H1 (cell line): ENCODE data around the gene PRIMA1. TPM values are rescaled to one million over a fixed set of nuclear protein-coding genes. Genes with fewer than 3 reads are reported as not detected.

Source experiments
- CTCF ChIA-PET: fragments of 300-600 bp; sonication (Branson Sonifier 250); formaldehyde crosslinking; loops from one replicate; lab custom pipeline; 2021; ENCODE audit not compliant: partially characterized antibody; lab: Charles Lee
- POLR2A ChIA-PET: fragments of 300-600 bp; sonication (Branson Sonifier 250); formaldehyde crosslinking; loops from one replicate; lab custom pipeline; 2021; ENCODE audit warnings: inconsistent platforms; ENCODE audit not compliant: partially characterized antibody; lab: Charles Lee
- DNase-seq, 2 experiments: peaks; one replicate each; pipeline versions ENCODE4 v3.0.0 to v3.0.0-alpha.2; 2010 to 2022; ENCODE audit warnings: low spot score in 2 of 2, low read depth in 1 of 2, mixed read lengths in 1 of 2
- FAIRE-seq: peaks from 2 replicates; lab custom pipeline; 2011; peaks lifted over from hg19 to GRCh38; lab: Jason Lieb, UNC
- H2AFZ ChIP-seq: 2 replicates; pipeline ENCODE4 v1.8.1; 2012; ENCODE audit warnings: low read length, inconsistent platforms
- H2AK5ac ChIP-seq: 2 replicates; pipeline ENCODE4 v1.6.1; 2013; ENCODE audit warnings: low read depth, low read length
- H2BK120ac ChIP-seq: replicated peaks from 2 replicates; pipeline ENCODE3; 2013; ENCODE audit warnings: low read depth, low read length, inconsistent platforms
- H2BK12ac ChIP-seq: 2 replicates; pipeline ENCODE4 v1.6.1; 2013; ENCODE audit warnings: low read depth, low read length
- H2BK15ac ChIP-seq: 2 replicates; pipeline ENCODE4 v1.6.1; 2013; ENCODE audit warnings: low read length
- H2BK20ac ChIP-seq: 2 replicates; pipeline ENCODE4 v1.6.1; 2013; ENCODE audit warnings: low read length
- H2BK5ac ChIP-seq: 2 replicates; pipeline ENCODE4 v1.6.1; 2013; ENCODE audit warnings: low read depth, low read length
- H3K14ac ChIP-seq: 2 replicates; pipeline ENCODE4 v1.6.1; 2013; ENCODE audit warnings: inconsistent platforms; ENCODE audit not compliant: insufficient read length
- H3K18ac ChIP-seq: 2 replicates; pipeline ENCODE4 v1.6.1; 2013; ENCODE audit warnings: low read length; ENCODE audit errors: extremely low read depth
- H3K23ac ChIP-seq: 2 replicates; pipeline ENCODE4 v1.6.1; 2013; ENCODE audit warnings: inconsistent platforms; ENCODE audit not compliant: insufficient read length
- H3K23me2 ChIP-seq: 2 replicates; pipeline ENCODE4 v1.6.1; 2013; ENCODE audit warnings: low read depth, low read length
- H3K27ac ChIP-seq: 2 replicates; pipeline ENCODE4 v1.6.1; 2011; ENCODE audit warnings: low read depth, low read length, inconsistent platforms
- H3K27me3 ChIP-seq, 4 experiments: replicated peaks in 1 of 4; 1 replicate in 1 of 4; 2 replicates in 3 of 4; pipeline versions ENCODE4 v1.6.1 to v1.8.1; 2011 to 2013; ENCODE audit warnings: low read length in 3 of 4, mild to moderate bottlenecking in 3 of 4, inconsistent platforms in 2 of 4, mixed read lengths in 2 of 4, moderate library complexity in 1 of 4; ENCODE audit not compliant: control insufficient read depth in 3 of 4, insufficient read depth in 3 of 4; ENCODE audit errors: extremely low read depth in 1 of 4
- H3K36me3 ChIP-seq, 4 experiments: 2 replicates each; pipeline versions ENCODE4 v1.6.1 to v1.8.1; 2011 to 2013; ENCODE audit warnings: mild to moderate bottlenecking in 4 of 4, low read length in 3 of 4, moderate library complexity in 2 of 4, control low read depth in 1 of 4, inconsistent platforms in 1 of 4; ENCODE audit not compliant: insufficient read depth in 4 of 4, control insufficient read depth in 2 of 4
- H3K4ac ChIP-seq: replicated peaks from 2 replicates; pipeline ENCODE3; 2013; ENCODE audit warnings: low read length, low read depth, mixed read lengths, inconsistent platforms; ENCODE audit not compliant: insufficient read length
- H3K4me1 ChIP-seq, 4 experiments: replicated peaks in 1 of 4; 1 replicate in 1 of 4; 2 replicates in 3 of 4; pipeline versions ENCODE4 v1.6.1 to v1.8.1; 2011 to 2013; ENCODE audit warnings: low read length in 3 of 4, inconsistent platforms in 2 of 4, mixed read lengths in 1 of 4; ENCODE audit not compliant: insufficient read depth in 4 of 4, control insufficient read depth in 3 of 4
- H3K4me2 ChIP-seq, 2 experiments: 2 replicates each; pipeline versions ENCODE4 v1.6.1 to v1.8.1; 2011 to 2013; ENCODE audit warnings: low read depth in 2 of 2, low read length in 2 of 2, control low read depth in 1 of 2, inconsistent platforms in 1 of 2, mild to moderate bottlenecking in 1 of 2; ENCODE audit not compliant: insufficient read depth in 1 of 2
- H3K4me3 ChIP-seq, 4 experiments: fragments of 200-600, 300-600 bp in 1 of 4; sonication (generic), shearing (Covaris generic), sonication (Bioruptor Twin) in 1 of 4; 2 replicates each; pipeline versions ENCODE4 v1.5.1 to v1.8.1; 2011 to 2016; ENCODE audit warnings: low read length in 4 of 4, low read depth in 3 of 4, control low read depth in 2 of 4, inconsistent platforms in 2 of 4, mild to moderate bottlenecking in 2 of 4, mixed read lengths in 1 of 4, moderate library complexity in 1 of 4; ENCODE audit not compliant: insufficient read depth in 2 of 4; ENCODE audit errors: extremely low read depth in 1 of 4
- H3K56ac ChIP-seq: replicated peaks from 2 replicates; pipeline ENCODE3; 2013; ENCODE audit warnings: low read depth, mild to moderate bottlenecking, mixed read lengths, low read length, inconsistent platforms; ENCODE audit not compliant: insufficient read length
- H3K79me1 ChIP-seq: 2 replicates; pipeline ENCODE4 v1.6.1; 2013; ENCODE audit warnings: low read depth, low read length, control low read depth
- H3K79me2 ChIP-seq, 2 experiments: 2 replicates each; pipeline versions ENCODE4 v1.6.1 to v1.8.1; 2012 to 2013; ENCODE audit warnings: low read length in 2 of 2, mild to moderate bottlenecking in 2 of 2, inconsistent platforms in 1 of 2; ENCODE audit not compliant: insufficient read depth in 2 of 2, control insufficient read depth in 1 of 2
- H3K9ac ChIP-seq, 4 experiments: replicated peaks in 1 of 4; 1 replicate in 1 of 4; 2 replicates in 3 of 4; pipeline versions ENCODE4 v1.6.1 to v1.8.1; 2011 to 2013; ENCODE audit warnings: low read depth in 3 of 4, low read length in 3 of 4, control low read depth in 2 of 4, mild to moderate bottlenecking in 2 of 4, moderate library complexity in 2 of 4, inconsistent platforms in 1 of 4; ENCODE audit errors: extremely low read depth in 1 of 4
- H3K9me3 ChIP-seq, 2 experiments: 2 replicates each; pipeline versions ENCODE4 v1.6.1 to v1.8.1; 2012 to 2013; ENCODE audit warnings: mild to moderate bottlenecking in 2 of 2, moderate library complexity in 2 of 2, control low read depth in 1 of 2, inconsistent platforms in 1 of 2, low read depth in 1 of 2, low read length in 1 of 2, mixed read lengths in 1 of 2; ENCODE audit not compliant: insufficient read depth in 2 of 2
- H4K20me1 ChIP-seq, 2 experiments: replicated peaks in 1 of 2; 2 replicates each; pipeline versions ENCODE3 to v1.8.1; 2011 to 2013; ENCODE audit warnings: inconsistent platforms in 2 of 2, low read length in 2 of 2, mild to moderate bottlenecking in 1 of 2; ENCODE audit not compliant: insufficient read depth in 2 of 2, control insufficient read depth in 1 of 2
- H4K5ac ChIP-seq: 2 replicates; pipeline ENCODE4 v1.6.1; 2013; ENCODE audit warnings: low read length, low read depth, mixed read lengths, inconsistent platforms; ENCODE audit not compliant: insufficient read length
- H4K8ac ChIP-seq: 2 replicates; pipeline ENCODE4 v1.8.0; 2013; ENCODE audit warnings: mild to moderate bottlenecking, moderate library complexity, low read length, inconsistent platforms; ENCODE audit not compliant: insufficient read depth; ENCODE audit errors: extremely low read depth
- H4K91ac ChIP-seq: replicated peaks from 2 replicates; pipeline ENCODE3; 2013; ENCODE audit warnings: low read length, mixed read lengths, inconsistent platforms; ENCODE audit not compliant: insufficient read length
- GABPA ChIP-seq: IDR thresholded peaks from 2 replicates; pipeline ENCODE4 v1.6.1; 2011; ENCODE audit warnings: mild to moderate bottlenecking, low read length, moderate library complexity, borderline replicate concordance; ENCODE audit not compliant: insufficient read depth
- HDAC2 ChIP-seq, 2 experiments: fragments of 300-600 bp in 1 of 2; sonication (generic) in 1 of 2; IDR thresholded peaks; 2 replicates each; pipeline ENCODE4 v1.6.1; 2011 to 2012; ENCODE audit warnings: low read depth in 2 of 2, low read length in 2 of 2, mild to moderate bottlenecking in 2 of 2, moderate library complexity in 2 of 2, borderline replicate concordance in 1 of 2, inconsistent platforms in 1 of 2
- JUND ChIP-seq: IDR thresholded peaks from 2 replicates; pipeline ENCODE4 v1.6.1; 2011; ENCODE audit warnings: mild to moderate bottlenecking, improper control_type of control experiment, low read length
- MAFK ChIP-seq: IDR thresholded peaks from 2 replicates; pipeline ENCODE4 v1.6.1; 2012; ENCODE audit warnings: low read depth, mild to moderate bottlenecking, improper control_type of control experiment, low read length
- NANOG ChIP-seq: IDR thresholded peaks from 2 replicates; pipeline ENCODE4 v1.6.1; 2011; ENCODE audit warnings: low read length, low read depth, mild to moderate bottlenecking, inconsistent platforms; ENCODE audit not compliant: insufficient read depth, poor library complexity, severe bottlenecking
- RFX5 ChIP-seq: IDR thresholded peaks from 2 replicates; pipeline ENCODE4 v1.6.1; 2011; ENCODE audit warnings: low read depth, low read length, improper control_type of control experiment, borderline replicate concordance
- SAP30 ChIP-seq: fragments of 300-600 bp; sonication (generic); IDR thresholded peaks from 2 replicates; pipeline ENCODE4 v1.7.1; 2012; ENCODE audit warnings: low read length, moderate library complexity, mild to moderate bottlenecking, inconsistent platforms; ENCODE audit not compliant: insufficient read depth, insufficient replicate concordance
- SIX5 ChIP-seq: IDR thresholded peaks from 2 replicates; pipeline ENCODE4 v1.6.1; 2011; ENCODE audit warnings: mild to moderate bottlenecking, low read depth, low read length
- TAF1 ChIP-seq: IDR thresholded peaks from 2 replicates; pipeline ENCODE4 v1.6.1; 2011; ENCODE audit warnings: mild to moderate bottlenecking, low read depth, low read length
- WGBS, 2 experiments: shearing (Covaris generic) in 1 of 2; methylation state at CpG; one replicate each; pipeline versions ENCODE4 v1.1.6 to v1.1.7; 2013 to 2015; ENCODE audit warnings: low lambda C conversion rate in 2 of 2, mixed read lengths in 2 of 2, inconsistent platforms in 1 of 2, low coverage in 1 of 2, missing lambda C conversion rate in 1 of 2; ENCODE audit not compliant: insufficient replicate concordance in 2 of 2, insufficient coverage in 1 of 2, insufficient read length in 1 of 2; ENCODE audit errors: extremely low coverage in 1 of 2, missing lambda C conversion rate in 1 of 2; 5-methylcytosine and 5-hydroxymethylcytosine counted together
- polyA plus RNA-seq, 7 experiments: library from polyadenylated mRNA; depleted of rRNA in 3 of 7; stranded (reverse) in 5 of 7; unstranded in 2 of 7; fragments of >200 nt in 5 of 7; fragments of 200-250 nt in 2 of 7; gene quantifications; 1 replicate in 5 of 7; 2 replicates in 1 of 7; 4 replicates in 1 of 7; pipeline versions ENCODE4 v1.2.1 to v1.2.3, GENCODE V29; 2011 to 2013; ENCODE audit warnings: missing spikeins in 2 of 7, mixed read lengths in 2 of 7
- total RNA-seq: library from RNA; stranded (reverse); fragmentation: NEBNext Ultra II Directional; extraction: Animal tissue kit (Norgen Biotek cat#: 25700); gene quantifications from 2 replicates; pipeline ENCODE4 v1.2.1, GENCODE V29; 2021

Gene PRIMA1
- total and polyA plus RNA-seq, 2 of the 8 experiments (the other 6 are each of a cell fraction or from before 2014, with no cell fraction given) = 2.8 to 4.5 TPM

DNA sequence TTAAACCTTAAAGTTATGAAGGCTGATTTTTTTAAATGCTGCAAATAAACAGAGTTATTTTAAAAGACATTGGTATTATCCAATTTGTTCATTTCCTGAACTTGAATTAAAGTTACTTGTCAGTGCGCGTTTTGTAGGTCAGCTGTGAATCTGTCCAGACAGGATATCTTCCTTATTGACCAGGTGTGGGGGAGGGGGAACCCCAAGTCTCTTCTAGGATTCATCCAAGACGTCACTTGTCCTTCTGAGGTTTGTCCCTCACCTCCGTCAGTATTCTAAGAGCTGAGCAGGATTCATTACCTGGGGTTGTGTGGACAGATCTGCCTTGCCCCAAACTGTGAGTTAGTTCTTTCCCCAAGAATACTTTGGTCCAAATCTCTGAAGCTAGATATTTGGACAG lies 8.8 kb upstream of the PRIMA1 start:
- no peak overlapping the region for H2AFZ ChIP-seq
- H3K4me1 ChIP-seq = no peaks in the 10 kb centered on the region; a peak in 1 of 7 replicates
- H3K79me1 ChIP-seq = no peaks in the 10 kb centered on the region
- H4K91ac ChIP-seq = no peak overlapping the region
- no peak overlapping the region for H2BK15ac ChIP-seq
- H2BK20ac ChIP-seq = no peak overlapping the region
- no peak overlapping the region for H3K23ac ChIP-seq
- H4K8ac ChIP-seq = no peak overlapping the region
- no peak for DNase-seq
- ChIA-PET CTCF (interaction anchor here (1.4 to 1.6 kb wide), 3 partner anchors 8 to 143 kb away, joined by 4 to 6 read pairs (median 5); partner anchors contain the start of gene PRIMA1), POLR2A (interaction anchor here (2.0 kb wide), 1 partner anchor 10 kb away, joined by 6 read pairs; no protein-coding TSS in a partner anchor)
- H3K23me2 ChIP-seq = no peaks in the 10 kb centered on the region
- H3K4ac ChIP-seq = no peak overlapping the region
- no peak overlapping the region for H2BK120ac ChIP-seq
- no peak overlapping the region for H3K4me2 ChIP-seq
- no peak overlapping the region for H2BK5ac ChIP-seq
- no peak overlapping the region for H3K4me3 ChIP-seq
- H3K27ac ChIP-seq = no peak overlapping the region
- H3K9ac ChIP-seq = no peak overlapping the region
- H4K5ac ChIP-seq = no peak overlapping the region
- H3K27me3 ChIP-seq = no peaks in the 10 kb centered on the region; a peak in 1 of 7 replicates
- no peak overlapping the region for H2BK12ac ChIP-seq
- H3K14ac ChIP-seq = no peak overlapping the region
- H3K36me3 ChIP-seq = no peaks in the 10 kb centered on the region
- H3K56ac ChIP-seq = no peak overlapping the region
- no peaks in the 10 kb centered on the region for H3K9me3 ChIP-seq
- no peak for TF ChIP-seq GABPA
- no peak for TF ChIP-seq TAF1
- no peak for TF ChIP-seq NANOG
- no peak for TF ChIP-seq MAFK
- TF ChIP-seq HDAC2 (IDR thresholded peaks at IDR 0.05; ENCODE audit: borderline replicate concordance in 1 of 2, low read depth in 2 of 2, low read length in 2 of 2) = no peak
- TF ChIP-seq JUND = no peak
- TF ChIP-seq RFX5 = no peak
- TF ChIP-seq SAP30 = no peak
- no peak for TF ChIP-seq SIX5
- no peak overlapping the region for H2AK5ac ChIP-seq
- H3K18ac ChIP-seq = no peak overlapping the region
- no peaks in the 10 kb centered on the region for H3K79me2 ChIP-seq
- FAIRE-seq = no peak
- no peaks in the 10 kb centered on the region for H4K20me1 ChIP-seq
- WGBS, 2 experiments = 92% methylated on average over 4 of the region's 4 CpGs; no CpG with 5 or more reads in 1 of the 2 experiments
